ENCODE data around the gene CHCHD4. TPM values are rescaled to one million over a fixed set of nuclear protein-coding genes. Genes with fewer than 3 reads are reported as not detected.

CHCHD4 gene
- total and polyA plus RNA-seq, 2 of the 8 experiments (the other 6 are each of a cell fraction or from before 2014, with no cell fraction given): 15.0 to 22.3 TPM

DNA sequence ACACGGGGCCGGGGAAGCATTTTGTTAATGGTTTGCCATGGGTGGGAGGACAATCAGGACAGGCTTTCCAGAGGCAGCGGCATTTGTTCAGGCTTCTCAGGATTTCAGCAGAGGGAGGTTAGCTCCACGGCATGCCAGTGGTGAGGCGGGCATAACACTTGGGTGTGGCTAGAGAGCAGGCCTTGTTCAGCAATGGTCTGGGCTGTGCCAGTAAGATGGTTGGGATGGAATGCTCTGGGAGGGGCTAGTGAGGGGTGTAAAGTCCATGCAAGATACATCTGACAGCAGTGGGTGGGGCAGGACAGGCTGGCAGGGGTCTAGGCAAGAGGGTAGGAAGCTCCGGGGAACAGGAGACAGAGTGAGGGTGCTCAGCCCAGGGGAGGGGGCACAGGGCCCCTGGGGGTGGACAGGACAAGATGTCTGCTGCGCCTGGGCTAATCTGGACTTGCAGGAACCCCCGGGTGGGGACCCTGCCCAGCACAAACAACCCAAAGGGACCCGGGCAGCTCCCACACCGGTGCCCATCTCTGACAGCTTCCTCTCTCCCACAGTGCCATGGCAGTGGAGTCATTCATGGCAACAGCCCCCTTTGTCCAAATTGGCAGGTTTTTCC, 8.6 kb upstream of the CHCHD4 start:
- no peaks in the 10 kb centered on the region for H3K23me2 ChIP-seq (ENCODE audit: low read depth, low read length)
- peaks cover 0 to 10% of the 10 kb centered on the region in 2 experiments for H4K20me1 ChIP-seq (replicated peaks in 1 of 2; ENCODE audit: control insufficient read depth in 1 of 2, insufficient read depth in 2 of 2, low read length in 2 of 2)
- H2AK5ac ChIP-seq (ENCODE audit: low read depth, low read length): no peak overlapping the region
- no peak overlapping the region for H2BK20ac ChIP-seq (ENCODE audit: low read length)
- no peak overlapping the region for H3K4me3 ChIP-seq (ENCODE audit: extremely low read depth in 1 of 4, insufficient read depth in 2 of 4, low read depth in 3 of 4, low read length in 4 of 4)
- no peak overlapping the region for H3K4ac ChIP-seq (replicated peaks; ENCODE audit: insufficient read length, low read depth, low read length)
- no peaks in the 10 kb centered on the region for H3K27me3 ChIP-seq (replicated peaks in 1 of 4; ENCODE audit: control insufficient read depth in 3 of 4, extremely low read depth in 1 of 4, insufficient read depth in 3 of 4, low read length in 3 of 4)
- no peak overlapping the region for H3K14ac ChIP-seq (ENCODE audit: insufficient read length)
- no peak for TF ChIP-seq SIX5 (IDR thresholded peaks at IDR 0.05; ENCODE audit: low read depth, low read length)
- TF ChIP-seq, protein P1, sequence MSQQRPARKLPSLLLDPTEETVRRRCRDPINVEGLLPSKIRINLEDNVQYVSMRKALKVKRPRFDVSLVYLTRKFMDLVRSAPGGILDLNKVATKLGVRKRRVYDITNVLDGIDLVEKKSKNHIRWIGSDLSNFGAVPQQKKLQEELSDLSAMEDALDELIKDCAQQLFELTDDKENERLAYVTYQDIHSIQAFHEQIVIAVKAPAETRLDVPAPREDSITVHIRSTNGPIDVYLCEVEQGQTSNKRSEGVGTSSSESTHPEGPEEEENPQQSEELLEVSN (IDR thresholded peaks at IDR 0.05): no peak
- no peak overlapping the region for H2BK120ac ChIP-seq (replicated peaks; ENCODE audit: low read depth, low read length)
- no peak overlapping the region for H2BK15ac ChIP-seq (ENCODE audit: low read length)
- WGBS, 2 experiments (ENCODE audit: extremely low coverage in 1 of 2, insufficient coverage in 1 of 2, insufficient read length in 1 of 2, insufficient replicate concordance in 2 of 2, low coverage in 1 of 2, low lambda C conversion rate in 2 of 2, missing lambda C conversion rate in 1 of 2): 87% methylated on average over 9 of the region's 10 CpGs; no CpG with 5 or more reads in 1 of the 2 experiments
- H4K5ac ChIP-seq (ENCODE audit: insufficient read length, low read depth, low read length): no peak overlapping the region
- H3K36me3 ChIP-seq (ENCODE audit: control insufficient read depth in 2 of 4, insufficient read depth in 4 of 4, low read length in 3 of 4): peaks cover 12 to 45% (median 30%) of the 10 kb centered on the region in 4 experiments
- H3K27ac ChIP-seq (ENCODE audit: low read depth, low read length): no peak overlapping the region
- no peak overlapping the region for H2AFZ ChIP-seq (ENCODE audit: low read length)
- H3K79me2 ChIP-seq (ENCODE audit: control insufficient read depth in 1 of 2, insufficient read depth in 2 of 2, low read length in 2 of 2): 0 out of 4 replicates have a peak, but pooled peaks cover 0 to 3% of the 10 kb centered on the region in 2 experiments
- FAIRE-seq: no peak
- H2BK5ac ChIP-seq (ENCODE audit: low read depth, low read length): no peak overlapping the region
- no peaks in the 10 kb centered on the region for H3K4me1 ChIP-seq (replicated peaks in 1 of 4; ENCODE audit: control insufficient read depth in 3 of 4, insufficient read depth in 4 of 4, low read length in 3 of 4)
- CTCF ChIA-PET (ENCODE audit: partially characterized antibody): interaction anchor here (1.1 to 1.5 kb wide), 2 partner anchors 18 to 237 kb away, joined by 5 to 6 read pairs; no protein-coding TSS in a partner anchor
- no peak overlapping the region for H3K18ac ChIP-seq (ENCODE audit: extremely low read depth, low read length)
- H3K23ac ChIP-seq (ENCODE audit: insufficient read length): no peak overlapping the region
- H3K4me2 ChIP-seq (ENCODE audit: insufficient read depth in 1 of 2, low read depth in 2 of 2, low read length in 2 of 2): no peak overlapping the region
- H3K9me3 ChIP-seq (ENCODE audit: insufficient read depth in 2 of 2, low read depth in 1 of 2, low read length in 1 of 2): no peaks in the 10 kb centered on the region
- H3K79me1 ChIP-seq (ENCODE audit: low read depth, low read length): no peaks in the 10 kb centered on the region
- H2BK12ac ChIP-seq (ENCODE audit: low read depth, low read length): no peak overlapping the region
- H3K9ac ChIP-seq (replicated peaks in 1 of 4; ENCODE audit: extremely low read depth in 1 of 4, low read depth in 3 of 4, low read length in 3 of 4): no peak overlapping the region
- H4K91ac ChIP-seq (replicated peaks; ENCODE audit: insufficient read length, low read length): no peak overlapping the region
- DNase-seq (ENCODE audit: low read depth in 1 of 2, low spot score in 2 of 2): no peak
- no peak overlapping the region for H3K56ac ChIP-seq (replicated peaks; ENCODE audit: insufficient read length, low read depth, low read length)
- H4K8ac ChIP-seq (ENCODE audit: extremely low read depth, insufficient read depth, low read length): no peak overlapping the region
- POLR2A ChIA-PET (ENCODE audit: partially characterized antibody): interaction anchor here (0.6 to 1.3 kb wide), 5 partner anchors 8 to 241 kb away, joined by 3 to 5 read pairs (median 3); no protein-coding TSS in a partner anchor

Data from H1 (cell line).